ENCODE results near the gene CDC42SE1.

Gene CDC42SE1

GRCh38 chr1:151002611-151003010, 56.8 kb downstream of the CDC42SE1 start:
- Histone ChIP-seq H3K4me3 (IDR thresholded peaks at IDR 0.05; ENCODE audit: insufficient read depth, low read depth, low read length) (no peak overlapping the region), H3K36me3 (ENCODE audit: insufficient read depth) (no peaks in the 10 kb centered on the region), H3K4me2 (no peak overlapping the region), H3K27me3 (ENCODE audit: insufficient read depth, low read depth) (no peaks in the 10 kb centered on the region; the same call in 1 of the 2 replicates), H4K20me1 (ENCODE audit: insufficient read depth) (no peaks in the 10 kb centered on the region), H3K9ac (no peak overlapping the region), H3K4me1 (ENCODE audit: low read depth, poor library complexity, severe bottlenecking) (peaks cover 40% of the 10 kb centered on the region), H2AFZ (ENCODE audit: low read depth) (no peak overlapping the region), H3K27ac (no peak overlapping the region), H3K79me2 (ENCODE audit: insufficient read depth, low read depth) (no peaks in the 10 kb centered on the region)
- no peak for TF ChIP-seq CTCF (conservative IDR thresholded peaks at IDR 0.05; ENCODE audit: low read depth, low read length)

GRCh38 chr1:151002051-151002450, 57.4 kb downstream of the CDC42SE1 start:
- Histone ChIP-seq H3K4me3 (IDR thresholded peaks at IDR 0.05; ENCODE audit: insufficient read depth, low read depth, low read length) (no peak overlapping the region), H4K20me1 (ENCODE audit: insufficient read depth) (no peaks in the 10 kb centered on the region), H3K36me3 (ENCODE audit: insufficient read depth) (no peaks in the 10 kb centered on the region), H2AFZ (ENCODE audit: low read depth) (no peak overlapping the region), H3K27me3 (ENCODE audit: insufficient read depth, low read depth) (no peaks in the 10 kb centered on the region; the same call in 1 of the 2 replicates), H3K4me2 (no peak overlapping the region), H3K9ac (no peak overlapping the region), H3K4me1 (ENCODE audit: low read depth, poor library complexity, severe bottlenecking) (peaks cover 40% of the 10 kb centered on the region), H3K79me2 (ENCODE audit: insufficient read depth, low read depth) (no peaks in the 10 kb centered on the region), H3K27ac (no peak overlapping the region)
- TF ChIP-seq CTCF (conservative IDR thresholded peaks at IDR 0.05; ENCODE audit: low read depth, low read length) = no peak

GRCh38 chr1:151001602-151002001, 57.8 kb downstream of the CDC42SE1 start:
- H2AFZ ChIP-seq (ENCODE audit: low read depth) = no peak overlapping the region
- H3K4me1 ChIP-seq (ENCODE audit: low read depth, poor library complexity, severe bottlenecking) = peaks cover 37% of the 10 kb centered on the region
- no peak for TF ChIP-seq CTCF (conservative IDR thresholded peaks at IDR 0.05; ENCODE audit: low read depth, low read length)
- no peak overlapping the region for H3K27ac ChIP-seq
- no peak overlapping the region for H3K4me3 ChIP-seq (IDR thresholded peaks at IDR 0.05; ENCODE audit: insufficient read depth, low read depth, low read length)
- H4K20me1 ChIP-seq (ENCODE audit: insufficient read depth) = no peaks in the 10 kb centered on the region
- no peaks in the 10 kb centered on the region for H3K79me2 ChIP-seq (ENCODE audit: insufficient read depth, low read depth)
- no peak overlapping the region for H3K4me2 ChIP-seq
- no peak overlapping the region for H3K9ac ChIP-seq
- no peaks in the 10 kb centered on the region for H3K36me3 ChIP-seq (ENCODE audit: insufficient read depth)
- no peaks in the 10 kb centered on the region; the same call in 1 of the 2 replicates for H3K27me3 ChIP-seq (ENCODE audit: insufficient read depth, low read depth)
